ENCODE data around the gene SLMAP. TPM values are rescaled to one million over a fixed set of nuclear protein-coding genes. Genes with fewer than 3 reads are reported as not detected.
"Not testable (repeated sequence)": the region's sequence is repeated elsewhere in the genome, so short reads cannot be mapped to it uniquely, and the experiment has no call there.

SLMAP gene
- total RNA-seq, 1 donor from 2014 or later = 50.3 TPM

DNA sequence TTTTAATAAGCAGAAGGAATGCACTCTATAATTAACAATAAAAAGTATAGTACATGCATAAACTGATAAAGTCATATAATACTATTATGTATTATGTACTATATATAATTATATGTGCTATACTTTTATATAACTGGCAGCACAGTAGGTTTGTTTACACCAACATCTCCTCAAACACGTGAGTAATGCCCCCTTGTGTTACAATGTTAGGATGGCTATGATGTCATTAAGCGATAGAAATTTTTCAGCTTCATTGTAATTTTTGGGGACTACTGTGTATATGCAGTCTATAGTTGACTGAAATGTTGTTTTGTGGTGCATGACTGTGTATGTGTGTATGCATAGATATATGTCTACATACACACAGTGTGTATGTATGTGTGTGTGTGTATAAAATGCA is 100.6 kb downstream of the SLMAP start:
- Histone ChIP-seq H3K27me3 (ENCODE audit: control insufficient read depth, insufficient read depth, low read length) (no peaks in the 10 kb centered on the region), H3K4me3 (ENCODE audit: low read depth, low read length) (no peak overlapping the region), H3K36me3 (ENCODE audit: control insufficient read depth, insufficient read depth, low read length) (peaks cover 4% of the 10 kb centered on the region)
- DNase-seq (ENCODE audit: low read depth) = peak; percentile 17
- TF ChIP-seq, protein P1, sequence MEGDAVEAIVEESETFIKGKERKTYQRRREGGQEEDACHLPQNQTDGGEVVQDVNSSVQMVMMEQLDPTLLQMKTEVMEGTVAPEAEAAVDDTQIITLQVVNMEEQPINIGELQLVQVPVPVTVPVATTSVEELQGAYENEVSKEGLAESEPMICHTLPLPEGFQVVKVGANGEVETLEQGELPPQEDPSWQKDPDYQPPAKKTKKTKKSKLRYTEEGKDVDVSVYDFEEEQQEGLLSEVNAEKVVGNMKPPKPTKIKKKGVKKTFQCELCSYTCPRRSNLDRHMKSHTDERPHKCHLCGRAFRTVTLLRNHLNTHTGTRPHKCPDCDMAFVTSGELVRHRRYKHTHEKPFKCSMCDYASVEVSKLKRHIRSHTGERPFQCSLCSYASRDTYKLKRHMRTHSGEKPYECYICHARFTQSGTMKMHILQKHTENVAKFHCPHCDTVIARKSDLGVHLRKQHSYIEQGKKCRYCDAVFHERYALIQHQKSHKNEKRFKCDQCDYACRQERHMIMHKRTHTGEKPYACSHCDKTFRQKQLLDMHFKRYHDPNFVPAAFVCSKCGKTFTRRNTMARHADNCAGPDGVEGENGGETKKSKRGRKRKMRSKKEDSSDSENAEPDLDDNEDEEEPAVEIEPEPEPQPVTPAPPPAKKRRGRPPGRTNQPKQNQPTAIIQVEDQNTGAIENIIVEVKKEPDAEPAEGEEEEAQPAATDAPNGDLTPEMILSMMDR (IDR thresholded peaks at IDR 0.05; ENCODE audit: insufficient read depth, low read length, severe bottlenecking) = no peak
- no peak for FAIRE-seq

DNA sequence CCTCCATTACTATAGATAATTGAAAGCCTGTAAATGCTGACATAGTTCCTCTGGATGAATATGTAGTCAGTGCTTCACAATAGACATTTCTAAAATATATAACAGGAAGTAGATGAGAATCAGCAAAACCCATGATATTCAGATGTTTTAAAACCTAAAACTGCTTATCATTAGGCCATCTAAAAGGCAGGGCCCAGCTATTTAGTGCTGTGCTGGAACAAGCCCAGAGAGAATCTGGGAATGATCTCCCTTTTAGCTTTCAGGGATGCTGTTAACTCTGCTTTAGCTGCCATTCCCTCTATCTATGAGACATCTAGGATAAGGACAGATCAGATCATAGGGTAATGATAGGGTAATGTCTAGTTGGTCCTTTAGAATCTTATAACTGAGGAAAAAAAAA is 106.8 kb downstream of the SLMAP start:
- DNase-seq (ENCODE audit: low read depth) = no peak
- TF ChIP-seq, protein P1 (IDR thresholded peaks at IDR 0.05; ENCODE audit: insufficient read depth, low read length, severe bottlenecking) = no peak
- Histone ChIP-seq H3K4me3 (ENCODE audit: low read depth, low read length) (no peak overlapping the region), H3K27me3 (ENCODE audit: control insufficient read depth, insufficient read depth, low read length) (no peaks in the 10 kb centered on the region), H3K36me3 (ENCODE audit: control insufficient read depth, insufficient read depth, low read length) (peaks cover 4% of the 10 kb centered on the region)
- no peak for FAIRE-seq

- H3K27me3 ChIP-seq (ENCODE audit: control insufficient read depth, insufficient read depth, low read length) = no peaks in the 10 kb centered on the region
- DNase-seq (ENCODE audit: low read depth) = no peak
- no peak overlapping the region for H3K4me3 ChIP-seq (ENCODE audit: low read depth, low read length)
- TF ChIP-seq, protein P1 (IDR thresholded peaks at IDR 0.05; ENCODE audit: insufficient read depth, low read length, severe bottlenecking) = no peak
- H3K36me3 ChIP-seq (ENCODE audit: control insufficient read depth, insufficient read depth, low read length) = peaks cover 4% of the 10 kb centered on the region
- peak; percentile 28 for FAIRE-seq
Measured at GRCh38 chr3:57863380-57863779, 107.3 kb downstream of the SLMAP start.

DNA sequence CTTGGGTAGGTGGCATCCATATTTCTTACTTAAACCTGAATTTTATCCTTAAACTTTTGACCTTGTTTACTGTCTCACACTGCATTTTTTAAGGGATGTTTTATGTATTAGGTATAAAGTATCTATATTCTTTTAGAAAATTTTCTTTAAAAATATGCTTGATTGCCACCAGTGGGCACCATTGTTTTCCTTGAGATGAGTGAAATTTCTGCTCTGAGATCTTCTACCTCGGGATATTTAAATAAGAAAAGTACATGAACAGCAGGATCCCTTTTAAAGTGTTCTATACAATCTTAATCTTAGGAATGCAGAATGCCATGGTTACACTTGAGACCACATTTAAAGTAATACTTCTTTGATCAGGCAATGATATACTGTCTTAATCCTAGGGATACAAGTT is 108.7 kb downstream of the SLMAP start:
- TF ChIP-seq, protein P1 (IDR thresholded peaks at IDR 0.05; ENCODE audit: insufficient read depth, low read length, severe bottlenecking) = peak; percentile 1
- DNase-seq (ENCODE audit: low read depth) = no peak
- no peak for FAIRE-seq
- Histone ChIP-seq H3K36me3 (ENCODE audit: control insufficient read depth, insufficient read depth, low read length) (peaks cover 5% of the 10 kb centered on the region), H3K4me3 (ENCODE audit: low read depth, low read length) (no peak overlapping the region), H3K27me3 (ENCODE audit: control insufficient read depth, insufficient read depth, low read length) (no peaks in the 10 kb centered on the region)

DNA sequence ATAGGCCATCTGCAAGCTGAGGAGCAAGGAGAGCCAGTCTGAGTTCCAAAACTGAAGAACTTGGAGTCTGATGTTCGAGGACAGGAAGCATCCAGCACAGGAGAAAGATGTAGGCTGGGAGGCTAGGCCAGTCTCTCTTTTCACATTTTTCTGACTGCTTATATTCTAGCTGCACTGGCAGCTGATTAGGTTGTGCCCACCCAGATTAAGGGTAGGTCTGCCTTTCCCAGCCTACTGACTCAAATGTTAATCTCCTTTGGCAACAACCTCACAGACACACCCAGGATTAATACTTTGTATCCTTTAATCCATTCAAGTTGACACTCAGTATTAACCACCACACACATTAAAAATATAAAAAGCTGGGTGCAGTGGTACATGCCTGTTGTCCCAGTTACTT is 113.0 kb downstream of the SLMAP start:
- not testable (repeated sequence) for H3K36me3 ChIP-seq (ENCODE audit: control insufficient read depth, insufficient read depth, low read length); FAIRE-seq; H3K27me3 ChIP-seq (ENCODE audit: control insufficient read depth, insufficient read depth, low read length); H3K4me3 ChIP-seq (ENCODE audit: low read depth, low read length); DNase-seq (ENCODE audit: low read depth)

DNA sequence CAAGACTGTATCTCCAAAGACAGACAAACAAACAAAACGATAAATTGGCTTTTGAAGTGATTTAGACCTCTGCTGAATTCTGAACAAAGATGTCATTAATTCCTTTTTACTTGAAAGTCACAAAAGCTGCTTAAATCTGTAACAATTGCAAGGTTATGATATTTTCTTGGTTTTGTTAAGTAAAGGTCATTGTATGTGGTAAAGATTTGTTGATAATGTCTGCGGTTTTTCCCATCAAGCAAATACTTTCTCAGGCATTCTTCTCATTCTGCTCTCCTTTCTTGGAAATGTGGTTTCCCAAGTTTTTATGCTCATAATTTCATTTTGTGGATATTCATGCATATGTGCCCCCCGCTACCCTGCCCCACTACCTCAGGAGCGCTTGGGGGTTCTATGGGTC is 116.5 kb downstream of the SLMAP start:
- Histone ChIP-seq H3K36me3 (ENCODE audit: control insufficient read depth, insufficient read depth, low read length) (peaks cover 1% of the 10 kb centered on the region), H3K4me3 (ENCODE audit: low read depth, low read length) (no peak overlapping the region), H3K27me3 (ENCODE audit: control insufficient read depth, insufficient read depth, low read length) (no peaks in the 10 kb centered on the region)
- TF ChIP-seq, protein P1 (IDR thresholded peaks at IDR 0.05; ENCODE audit: insufficient read depth, low read length, severe bottlenecking) = no peak
- no peak for DNase-seq (ENCODE audit: low read depth)
- FAIRE-seq = no peak
